ENCODE data around the gene ROR1.

ROR1 gene

DNA sequence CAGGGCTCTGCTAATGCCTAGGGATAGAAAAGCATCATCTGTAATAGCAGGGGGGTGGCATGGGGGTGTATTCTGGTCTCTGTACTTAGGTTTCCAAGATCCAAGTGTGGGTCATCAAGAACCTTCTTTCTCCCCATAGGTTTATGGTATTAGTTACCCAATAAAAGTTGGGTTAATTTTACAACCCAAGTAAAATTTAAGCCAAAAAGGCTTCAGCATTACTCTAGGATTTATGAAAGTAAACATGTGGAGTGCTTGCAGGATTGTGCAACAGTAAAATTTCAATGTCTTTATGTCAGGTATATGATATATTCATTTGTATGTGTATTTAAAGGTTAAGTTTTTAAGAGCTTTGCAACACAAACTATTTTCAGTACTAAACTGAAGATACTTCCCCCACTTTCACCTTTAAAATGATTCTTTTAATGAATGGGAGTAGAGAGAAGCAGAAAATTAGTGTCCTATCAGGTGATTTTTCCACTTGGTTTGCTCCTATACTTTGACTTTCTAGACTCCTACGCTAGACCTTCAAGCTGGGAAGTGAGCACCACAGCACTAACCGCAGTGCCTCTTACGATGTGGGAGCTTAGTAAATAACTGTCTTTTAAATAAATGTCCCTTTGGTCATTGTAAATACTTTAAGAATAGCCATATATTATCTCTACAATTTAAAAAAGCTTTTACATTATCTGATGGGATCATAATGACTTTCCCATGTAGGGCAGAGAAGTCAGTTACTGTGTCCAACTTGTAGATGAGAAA is 361.8 kb downstream of the ROR1 start:
- H2BK12ac ChIP-seq (ENCODE audit: low read length in 2 of 2), result no peak overlapping the region
- WGBS, result no CpG with 5 or more reads among the region's 3 CpGs
- H2AFZ ChIP-seq (ENCODE audit: low read depth, low read length), result no peak overlapping the region
- H2BK5ac ChIP-seq (ENCODE audit: low read depth, low read length, poor library complexity, severe bottlenecking), result no peak overlapping the region
- peaks cover 1% of the 10 kb centered on the region for H3K79me1 ChIP-seq (replicated peaks; ENCODE audit: low read length, poor library complexity, severe bottlenecking)
- H3K9ac ChIP-seq (ENCODE audit: low read length), result no peak overlapping the region
- no peak overlapping the region for H3K14ac ChIP-seq (ENCODE audit: low read length in 2 of 2)
- peak; percentile 58 for DNase-seq
- H2AK5ac ChIP-seq (ENCODE audit: low read length, severe bottlenecking), result peak overlapping the region; percentile 98
- H2BK15ac ChIP-seq (ENCODE audit: low read depth, poor library complexity, severe bottlenecking), result no peak overlapping the region
- H3K4me1 ChIP-seq (ENCODE audit: control insufficient read depth, insufficient read depth, low read depth, low read length), result peaks cover 10% of the 10 kb centered on the region
- no peak overlapping the region for H4K8ac ChIP-seq (ENCODE audit: low read length)
- no peak overlapping the region for H3K27ac ChIP-seq (ENCODE audit: low read length, poor library complexity, severe bottlenecking)
- H3K4me3 ChIP-seq (ENCODE audit: insufficient read depth in 1 of 2, low read depth in 1 of 2, low read length in 2 of 2), result no peak overlapping the region
- H2BK120ac ChIP-seq (ENCODE audit: low read depth, low read length), result no peak overlapping the region
- no peak overlapping the region for H3K4me2 ChIP-seq (ENCODE audit: low read length, poor library complexity, severe bottlenecking)
- no peak overlapping the region for H4K91ac ChIP-seq (ENCODE audit: low read length)
- peaks cover 3 to 12% of the 10 kb centered on the region in 2 experiments for H3K36me3 ChIP-seq (ENCODE audit: control insufficient read depth in 1 of 2, insufficient read depth in 2 of 2, low read depth in 1 of 2, low read length in 2 of 2)
- H3K9me3 ChIP-seq (ENCODE audit: control insufficient read depth, low read length), result no peaks in the 10 kb centered on the region
- H3K4ac ChIP-seq (ENCODE audit: low read depth in 1 of 2, low read length in 2 of 2), result peak overlapping the region in 1 of 2 experiments; percentile 40
- H3K18ac ChIP-seq (ENCODE audit: low read depth in 1 of 2, low read length in 2 of 2), result no peak overlapping the region
- H3K27me3 ChIP-seq (ENCODE audit: control insufficient read depth in 1 of 2, insufficient read depth in 1 of 2, low read length in 2 of 2), result no peaks in the 10 kb centered on the region
- H3K23ac ChIP-seq (ENCODE audit: low read length in 2 of 2), result no peak overlapping the region

DNA sequence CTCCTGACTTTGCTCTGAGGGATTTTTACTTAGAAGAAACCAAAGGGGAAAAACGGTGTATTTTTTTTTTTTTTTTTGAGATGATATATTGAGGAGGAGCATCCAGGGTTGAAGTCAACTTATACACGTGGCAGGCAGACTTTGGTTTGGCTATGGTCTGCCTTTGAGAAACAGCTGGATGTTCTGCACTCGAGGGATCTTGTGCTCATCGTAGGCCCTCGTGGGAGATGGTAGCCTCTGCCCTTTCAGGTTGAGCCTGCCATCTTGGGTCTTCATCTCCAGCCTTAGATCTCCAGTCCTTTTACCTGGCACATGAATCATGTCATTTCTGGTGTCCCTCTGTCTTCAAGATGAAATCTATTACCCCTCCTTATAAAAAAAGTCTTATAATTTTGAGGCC is 362.5 kb downstream of the ROR1 start:
- H3K4me1 ChIP-seq (ENCODE audit: control insufficient read depth, insufficient read depth, low read depth, low read length), result peaks cover 10% of the 10 kb centered on the region
- H3K36me3 ChIP-seq (ENCODE audit: control insufficient read depth in 1 of 2, insufficient read depth in 2 of 2, low read depth in 1 of 2, low read length in 2 of 2), result peaks cover 3 to 18% of the 10 kb centered on the region in 2 experiments
- H2BK5ac ChIP-seq (ENCODE audit: low read depth, low read length, poor library complexity, severe bottlenecking), result peak overlapping the region; percentile 22
- H3K9me3 ChIP-seq (ENCODE audit: control insufficient read depth, low read length), result no peaks in the 10 kb centered on the region
- H2BK120ac ChIP-seq (ENCODE audit: low read depth, low read length), result no peak overlapping the region
- peak overlapping the region; percentile 64 for H3K9ac ChIP-seq (ENCODE audit: low read length)
- no peak overlapping the region for H4K91ac ChIP-seq (ENCODE audit: low read length)
- no peak overlapping the region for H3K4me3 ChIP-seq (ENCODE audit: insufficient read depth in 1 of 2, low read depth in 1 of 2, low read length in 2 of 2)
- H2AK5ac ChIP-seq (ENCODE audit: low read length, severe bottlenecking), result peak overlapping the region; percentile 98
- H3K79me1 ChIP-seq (replicated peaks; ENCODE audit: low read length, poor library complexity, severe bottlenecking), result peaks cover 1% of the 10 kb centered on the region
- WGBS, result 85% methylated on average over 5 of the region's 5 CpGs
- H3K27ac ChIP-seq (ENCODE audit: low read length, poor library complexity, severe bottlenecking), result peak overlapping the region; percentile 82
- no peak for DNase-seq
- H3K4me2 ChIP-seq (ENCODE audit: low read length, poor library complexity, severe bottlenecking), result no peak overlapping the region
- peak overlapping the region; percentile 12 to 81 for H3K18ac ChIP-seq (ENCODE audit: low read depth in 1 of 2, low read length in 2 of 2)
- H3K27me3 ChIP-seq (ENCODE audit: control insufficient read depth in 1 of 2, insufficient read depth in 1 of 2, low read length in 2 of 2), result no peaks in the 10 kb centered on the region
- H2BK12ac ChIP-seq (ENCODE audit: low read length in 2 of 2), result peak overlapping the region; percentile 87
- H4K8ac ChIP-seq (ENCODE audit: low read length), result no peak overlapping the region
- H3K23ac ChIP-seq (ENCODE audit: low read length in 2 of 2), result no peak overlapping the region
- peak overlapping the region in 1 of 2 experiments; percentile 81 for H3K4ac ChIP-seq (ENCODE audit: low read depth in 1 of 2, low read length in 2 of 2)
- H3K14ac ChIP-seq (ENCODE audit: low read length in 2 of 2), result no peak overlapping the region
- no peak overlapping the region for H2AFZ ChIP-seq (ENCODE audit: low read depth, low read length)
- peak overlapping the region; percentile 19 for H2BK15ac ChIP-seq (ENCODE audit: low read depth, poor library complexity, severe bottlenecking)

GRCh38 chr1:64136752-64137411 is 363.1 kb downstream of the ROR1 start:
- no peak overlapping the region for H2BK15ac ChIP-seq (ENCODE audit: low read depth, poor library complexity, severe bottlenecking)
- no peaks in the 10 kb centered on the region for H3K9me3 ChIP-seq (ENCODE audit: control insufficient read depth, low read length)

DNA sequence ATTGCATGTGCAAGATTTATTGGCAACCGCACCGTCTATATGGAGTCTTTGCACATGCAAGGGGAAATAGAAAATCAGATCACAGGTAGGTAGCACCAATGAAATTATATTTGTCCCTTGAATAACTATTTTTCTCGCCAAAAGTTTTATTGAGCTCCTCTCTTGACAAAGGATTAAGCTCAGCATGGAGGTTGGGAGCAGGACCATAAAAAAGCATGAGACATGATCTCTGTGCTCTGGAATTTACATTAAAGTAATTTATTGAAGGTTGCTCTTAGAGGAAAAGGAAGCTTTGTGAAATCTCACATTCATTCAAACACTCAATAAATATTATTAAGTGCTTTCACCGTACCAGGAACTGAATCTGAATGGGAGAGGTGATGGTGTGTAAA is 363.6 kb downstream of the ROR1 start:
- peak overlapping the region; percentile 13 for H3K9ac ChIP-seq (ENCODE audit: low read length)
- peak overlapping the region; percentile 82 for H3K27ac ChIP-seq (ENCODE audit: low read length, poor library complexity, severe bottlenecking)
- H4K91ac ChIP-seq (ENCODE audit: low read length), result no peak overlapping the region
- H2BK15ac ChIP-seq (ENCODE audit: low read depth, poor library complexity, severe bottlenecking), result no peak overlapping the region
- H3K4me2 ChIP-seq (ENCODE audit: low read length, poor library complexity, severe bottlenecking), result no peak overlapping the region
- WGBS, result 29% methylated on average over 3 of the region's 4 CpGs
- no peak overlapping the region for H3K18ac ChIP-seq (ENCODE audit: low read depth in 1 of 2, low read length in 2 of 2)
- no peak overlapping the region for H3K4ac ChIP-seq (ENCODE audit: low read depth in 1 of 2, low read length in 2 of 2)
- H3K27me3 ChIP-seq (ENCODE audit: control insufficient read depth in 1 of 2, insufficient read depth in 1 of 2, low read length in 2 of 2), result no peaks in the 10 kb centered on the region
- H3K23ac ChIP-seq (ENCODE audit: low read length in 2 of 2), result no peak overlapping the region
- H2BK12ac ChIP-seq (ENCODE audit: low read length in 2 of 2), result no peak overlapping the region
- peak; percentile 52 for DNase-seq
- H2BK5ac ChIP-seq (ENCODE audit: low read depth, low read length, poor library complexity, severe bottlenecking), result peak overlapping the region; percentile 2
- H2AK5ac ChIP-seq (ENCODE audit: low read length, severe bottlenecking), result no peak overlapping the region
- no peak overlapping the region for H2BK120ac ChIP-seq (ENCODE audit: low read depth, low read length)
- no peak overlapping the region for H3K4me3 ChIP-seq (ENCODE audit: insufficient read depth in 1 of 2, low read depth in 1 of 2, low read length in 2 of 2)
- peaks cover 1% of the 10 kb centered on the region for H3K79me1 ChIP-seq (replicated peaks; ENCODE audit: low read length, poor library complexity, severe bottlenecking)
- H3K9me3 ChIP-seq (ENCODE audit: control insufficient read depth, low read length), result no peaks in the 10 kb centered on the region
- H2AFZ ChIP-seq (ENCODE audit: low read depth, low read length), result no peak overlapping the region
- no peak overlapping the region for H4K8ac ChIP-seq (ENCODE audit: low read length)
- H3K4me1 ChIP-seq (ENCODE audit: control insufficient read depth, insufficient read depth, low read depth, low read length), result peaks cover 10% of the 10 kb centered on the region
- H3K14ac ChIP-seq (ENCODE audit: low read length in 2 of 2), result no peak overlapping the region
- H3K36me3 ChIP-seq (ENCODE audit: control insufficient read depth in 1 of 2, insufficient read depth in 2 of 2, low read depth in 1 of 2, low read length in 2 of 2), result peaks cover 7 to 28% of the 10 kb centered on the region in 2 experiments

More at GRCh38 chr1:64136752-64137411, 363.1 kb downstream of the ROR1 start:
- Histone ChIP-seq H2AFZ (ENCODE audit: low read depth, low read length) (no peak overlapping the region), H3K4me3 (ENCODE audit: insufficient read depth in 1 of 2, low read depth in 1 of 2, low read length in 2 of 2) (no peak overlapping the region), H2BK5ac (ENCODE audit: low read depth, low read length, poor library complexity, severe bottlenecking) (peak overlapping the region; percentile 84), H3K27me3 (ENCODE audit: control insufficient read depth in 1 of 2, insufficient read depth in 1 of 2, low read length in 2 of 2) (no peaks in the 10 kb centered on the region), H2AK5ac (ENCODE audit: low read length, severe bottlenecking) (peak overlapping the region; percentile 57), H3K79me1 (replicated peaks; ENCODE audit: low read length, poor library complexity, severe bottlenecking) (peaks cover 1% of the 10 kb centered on the region), H3K14ac (ENCODE audit: low read length in 2 of 2) (no peak overlapping the region), H3K27ac (ENCODE audit: low read length, poor library complexity, severe bottlenecking) (peak overlapping the region; percentile 82), H3K4me1 (ENCODE audit: control insufficient read depth, insufficient read depth, low read depth, low read length) (peaks cover 10% of the 10 kb centered on the region), H3K9ac (ENCODE audit: low read length) (peak overlapping the region; percentile 64), H3K4ac (ENCODE audit: low read depth in 1 of 2, low read length in 2 of 2) (peak overlapping the region in 1 of 2 experiments; percentile 86), H3K23ac (ENCODE audit: low read length in 2 of 2) (no peak overlapping the region), H3K4me2 (ENCODE audit: low read length, poor library complexity, severe bottlenecking) (no peak overlapping the region), H2BK12ac (ENCODE audit: low read length in 2 of 2) (peak overlapping the region in 1 of 2 experiments; percentile 31), H3K36me3 (ENCODE audit: control insufficient read depth in 1 of 2, insufficient read depth in 2 of 2, low read depth in 1 of 2, low read length in 2 of 2) (peaks cover 3 to 23% of the 10 kb centered on the region in 2 experiments), H3K18ac (ENCODE audit: low read depth in 1 of 2, low read length in 2 of 2) (peak overlapping the region in 1 of 2 experiments; percentile 82), H4K8ac (ENCODE audit: low read length) (no peak overlapping the region), H2BK120ac (ENCODE audit: low read depth, low read length) (peak overlapping the region; percentile 50), H4K91ac (ENCODE audit: low read length) (no peak overlapping the region)
- 55% methylated on average over 6 of the region's 7 CpGs for WGBS
- DNase-seq, result peak; percentile 83
